Activated naive CD4-positive, alpha-beta T cell treated with Interleukin-2 at 50 U/mL for 16 hours (primary cell): ENCODE results near the gene ARSB.

ENCODE experiments used
- DNase-seq: peaks from one replicate; pipeline ENCODE4 v3.0.0-alpha.2; 2020

ARSB gene

DNA sequence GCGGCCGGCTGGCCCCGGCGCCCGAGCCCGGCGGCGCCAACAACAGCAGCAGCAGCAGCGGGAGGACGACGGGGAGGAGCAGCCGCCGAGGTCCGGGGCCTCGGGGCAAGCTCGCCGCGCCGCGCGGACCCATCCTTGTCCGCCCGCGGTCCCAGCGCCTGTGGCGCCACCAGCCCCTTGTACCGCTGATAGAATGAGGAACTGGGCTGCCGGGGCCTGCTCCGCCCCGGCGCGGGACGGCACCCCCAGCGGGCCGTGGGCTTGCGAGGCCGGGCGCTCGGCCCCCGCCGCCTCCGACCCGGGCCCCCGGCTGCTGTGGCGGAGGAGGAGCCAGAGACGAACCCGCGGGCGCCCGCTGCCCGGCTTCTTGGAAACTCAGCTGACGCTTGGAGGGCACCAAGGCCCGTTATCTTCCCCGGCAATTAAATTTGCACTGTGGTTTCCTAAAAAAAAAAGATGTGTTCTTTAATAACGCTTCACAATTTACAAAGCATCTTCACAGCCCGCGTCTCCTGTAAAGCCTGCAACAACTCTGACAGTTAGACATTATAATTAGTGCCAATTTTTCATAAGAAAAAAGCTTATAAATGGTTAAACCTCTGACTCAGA is at the start of gene ARSB:
TSS of gene ARSB (minus strand) at position 195 of the 609 bp plus-strand sequence. CDS start at position 133, 62 bp downstream.
- peak; percentile 55 for DNase-seq

DNA sequence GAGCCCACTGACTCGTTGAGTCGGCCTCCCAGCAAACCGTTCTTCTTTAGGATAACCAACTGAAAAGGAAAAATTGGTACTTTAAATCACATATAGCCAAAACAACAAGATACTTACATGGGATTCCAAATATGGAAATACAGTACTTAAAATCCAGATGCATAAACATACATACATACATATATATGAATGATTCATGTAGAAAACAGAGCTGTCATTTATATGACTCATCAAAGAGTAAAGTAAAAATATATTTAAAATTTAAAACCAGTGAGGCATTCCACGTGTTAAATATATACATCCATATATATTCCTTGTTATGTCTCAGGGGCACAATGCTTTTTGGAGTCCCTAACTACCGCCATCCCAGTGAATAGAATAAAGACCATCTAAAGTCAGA is 47.7 kb upstream of the ARSB start:
- no peak for DNase-seq

- DNase-seq: no peak
Observed at GRCh38 chr5:79032031-79032695, 47.1 kb upstream of the ARSB start.

- DNase-seq: no peak
Observed at GRCh38 chr5:79031485-79031867, 46.4 kb upstream of the ARSB start.

- no peak for DNase-seq
Observed at GRCh38 chr5:79030663-79031484, 45.8 kb upstream of the ARSB start.

DNA sequence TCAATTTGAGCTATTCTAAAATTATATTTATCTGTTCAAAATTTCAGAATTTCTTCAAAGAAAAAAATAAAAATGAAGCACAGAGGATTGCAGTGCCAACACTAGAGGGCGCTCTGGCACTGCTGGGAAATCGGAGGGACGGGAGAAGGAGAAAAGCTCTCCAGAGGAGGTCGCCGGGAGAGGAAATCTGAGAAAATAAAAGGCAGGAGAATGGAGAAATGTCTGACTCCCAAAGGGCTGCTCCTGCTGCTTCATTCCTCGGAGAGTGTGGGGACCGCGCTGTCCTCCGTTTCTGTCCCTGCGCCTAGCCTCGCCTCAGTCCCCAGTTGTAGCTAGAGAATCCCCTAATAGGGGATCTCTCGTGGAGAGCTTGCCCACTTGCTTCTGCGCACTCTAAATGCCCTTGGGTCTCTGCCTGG is 40.0 kb upstream of the ARSB start:
- DNase-seq: peak; percentile 45

DNA sequence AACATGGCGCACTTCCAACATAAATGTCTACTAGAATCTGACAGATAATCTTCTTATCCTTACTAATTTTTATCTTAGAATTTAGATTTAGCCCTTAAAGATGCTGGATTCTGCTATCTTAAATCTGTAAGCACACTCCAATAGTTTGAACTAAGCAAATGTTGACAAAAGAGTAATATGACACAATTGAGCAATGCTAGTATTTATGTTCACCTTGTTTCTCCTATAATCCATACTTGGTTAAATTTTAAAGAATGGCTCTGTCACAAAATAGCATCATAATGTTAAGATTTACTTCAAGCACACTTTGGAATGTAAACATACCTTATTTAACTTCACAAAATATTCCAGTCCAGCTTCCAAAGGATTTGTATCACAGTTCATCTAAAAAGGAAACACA is 38.8 kb upstream of the ARSB start:
- no peak for DNase-seq

GRCh38 chr5:79023348-79023747 is 38.2 kb upstream of the ARSB start:
- no peak for DNase-seq

GRCh38 chr5:79022771-79023170 is 37.7 kb upstream of the ARSB start:
- no peak for DNase-seq

DNA sequence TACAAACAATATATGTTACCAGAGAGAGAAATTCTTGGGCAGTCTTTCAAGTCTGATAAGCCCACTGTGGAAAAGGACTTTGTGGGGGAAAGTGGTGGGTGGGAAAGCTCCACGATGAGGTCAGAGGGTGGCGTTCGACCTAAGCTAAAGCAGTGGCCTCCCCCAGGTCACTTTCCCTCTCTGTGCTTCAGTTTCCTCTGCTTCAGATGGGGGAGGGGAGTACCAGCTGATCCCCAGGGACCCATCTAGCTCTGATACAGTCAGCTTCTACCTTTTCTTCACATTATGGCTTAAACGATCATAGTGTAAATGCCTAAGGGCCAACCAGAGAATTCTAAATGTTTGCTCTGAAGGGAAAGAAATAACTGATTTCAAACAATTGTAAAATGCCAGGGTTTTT is 36.6 kb upstream of the ARSB start:
- no peak for DNase-seq

DNA sequence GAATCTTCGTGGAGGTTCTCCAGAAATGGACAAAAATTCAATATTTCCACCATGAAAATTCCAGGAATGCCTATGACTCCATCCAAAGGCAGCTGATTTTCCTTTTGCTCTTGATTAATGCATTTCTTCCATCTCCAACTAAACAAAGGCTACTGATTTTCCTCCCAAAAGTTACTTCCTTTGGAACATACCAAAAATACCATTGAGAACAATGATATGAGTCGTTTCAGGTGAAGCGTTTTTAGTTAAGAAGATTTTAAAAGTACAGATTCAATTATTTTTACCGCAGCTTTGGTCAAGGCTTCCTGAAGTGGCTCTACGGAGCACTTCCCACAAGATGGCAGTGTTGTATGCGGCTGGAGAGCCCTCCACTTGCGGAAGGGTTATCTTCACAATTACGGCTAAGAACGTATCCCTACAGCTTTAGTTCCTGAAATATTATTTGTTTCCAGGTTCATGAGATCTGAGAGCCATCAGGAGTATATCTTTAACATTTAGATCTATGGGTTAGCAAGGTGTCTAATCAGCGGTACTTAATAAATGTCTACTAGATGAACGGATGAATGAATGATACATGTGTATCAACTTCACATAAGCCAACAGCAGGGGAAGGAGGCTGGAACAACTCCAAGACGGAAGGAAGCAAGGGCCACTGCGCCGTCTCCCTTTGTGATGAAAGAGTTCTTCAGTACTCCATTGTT is 35.9 kb upstream of the ARSB start:
- peak; percentile 31 for DNase-seq

DNA sequence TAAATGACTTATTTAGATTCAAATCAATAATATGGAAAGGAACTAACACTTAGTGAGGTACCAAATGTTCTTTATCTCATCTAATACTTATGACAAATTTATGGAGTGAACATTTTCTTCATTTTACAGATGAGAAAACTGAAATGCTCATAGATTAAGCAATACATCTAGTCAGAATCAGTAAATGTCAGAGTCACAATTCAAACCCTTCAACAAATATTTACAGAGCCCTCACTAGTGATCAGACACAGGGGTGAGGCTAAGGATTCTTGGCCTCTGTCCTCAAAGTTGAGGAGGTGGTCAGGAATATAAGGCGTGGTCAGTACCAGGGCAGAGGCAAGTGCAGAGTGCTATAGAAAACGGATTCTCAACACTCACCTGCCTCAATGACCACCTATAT is 29.5 kb upstream of the ARSB start:
- DNase-seq: no peak

DNA sequence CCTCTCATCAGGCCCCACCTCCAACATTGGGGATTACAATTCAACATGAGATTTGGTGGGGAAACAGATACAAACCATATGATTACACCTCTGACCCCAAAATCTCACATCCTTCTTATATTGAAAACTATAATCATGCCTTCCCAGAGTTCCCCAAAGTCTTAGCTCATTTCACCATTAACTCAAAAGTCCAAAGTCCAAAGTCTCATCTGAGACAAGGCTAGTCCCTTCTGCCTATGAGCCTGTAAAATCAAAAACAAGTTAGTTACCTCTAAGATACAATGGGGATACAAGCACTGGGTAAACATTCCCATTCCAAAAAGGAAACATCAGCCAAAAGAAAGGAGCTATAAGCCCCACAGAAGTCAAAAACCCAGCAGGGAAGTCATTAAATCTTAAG is 26.8 kb upstream of the ARSB start:
- DNase-seq: no peak

DNA sequence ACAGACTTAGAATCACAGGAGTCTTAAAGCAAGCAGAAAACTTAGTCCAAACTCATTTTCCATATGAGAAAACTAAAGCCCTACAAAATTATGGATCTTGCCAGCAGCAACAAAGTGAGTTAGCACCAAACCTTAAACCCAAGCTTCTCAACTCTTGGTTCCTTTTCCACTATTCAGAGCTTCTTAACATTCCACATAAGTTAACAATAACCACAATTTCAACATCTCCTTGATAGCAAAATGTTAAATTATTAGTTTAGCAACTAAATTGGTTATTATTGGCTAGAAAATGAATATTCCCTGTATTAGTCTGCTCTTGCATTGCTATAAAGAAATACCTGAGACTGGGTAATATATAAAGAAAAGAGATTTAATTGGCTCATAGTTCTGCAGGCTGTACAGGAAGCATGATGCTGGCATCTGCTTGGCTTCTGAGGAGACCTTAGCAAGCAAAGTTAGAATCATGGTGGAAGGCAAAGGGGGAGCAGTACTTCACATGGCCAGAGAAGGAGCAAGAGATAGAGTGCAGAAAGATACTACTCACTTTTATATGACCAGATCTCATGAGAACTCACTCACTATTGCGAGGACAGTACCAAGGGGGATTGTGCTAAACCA is 26.2 kb upstream of the ARSB start:
- no peak for DNase-seq

GRCh38 chr5:79008362-79008761 is 23.3 kb upstream of the ARSB start:
- DNase-seq: no peak

DNA sequence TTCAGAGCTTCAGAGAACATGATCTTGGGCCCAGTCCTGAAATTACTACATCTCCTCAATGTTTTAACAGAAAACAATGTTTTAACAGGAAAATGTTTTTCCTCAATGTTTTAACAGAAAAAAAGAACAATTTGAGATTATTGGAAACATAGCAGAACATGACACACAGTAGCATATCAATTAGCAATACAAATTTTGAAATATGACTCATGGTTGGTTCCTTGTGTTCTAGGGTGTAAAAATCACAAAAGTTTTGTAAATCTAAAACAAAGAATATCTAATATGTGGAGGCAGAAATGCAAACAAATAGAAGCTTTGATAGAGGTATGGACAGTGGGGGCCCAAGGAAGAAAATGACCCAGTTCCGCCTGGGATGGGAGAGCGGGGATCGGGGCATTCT is 22.8 kb upstream of the ARSB start:
- no peak for DNase-seq

GRCh38 chr5:79005936-79006631 is 21.0 kb upstream of the ARSB start:
- DNase-seq: no peak

DNA sequence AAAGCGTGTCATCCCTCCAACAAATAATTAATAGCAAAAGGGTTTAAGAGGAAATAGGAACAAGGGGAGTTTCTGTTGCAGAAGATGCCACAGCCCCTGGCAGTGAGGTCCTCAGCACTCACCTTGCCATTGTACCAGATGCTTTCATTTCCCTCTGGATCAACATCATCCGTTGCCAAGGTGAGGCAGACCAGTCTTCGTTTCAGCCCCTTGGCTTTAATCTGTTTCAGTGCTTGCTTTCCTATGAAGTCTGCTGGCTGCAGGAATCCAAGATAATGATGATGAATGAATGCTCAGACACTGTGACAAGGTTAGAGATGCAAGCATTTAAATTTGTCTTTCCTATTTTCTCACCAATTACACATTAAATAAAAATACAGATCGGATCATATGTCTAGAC is 20.0 kb upstream of the ARSB start:
- no peak for DNase-seq

- no peak for DNase-seq
Observed at GRCh38 chr5:79002374-79002773, 17.3 kb upstream of the ARSB start.

- no peak for DNase-seq
Observed at GRCh38 chr5:79001471-79001870, 16.4 kb upstream of the ARSB start.

DNA sequence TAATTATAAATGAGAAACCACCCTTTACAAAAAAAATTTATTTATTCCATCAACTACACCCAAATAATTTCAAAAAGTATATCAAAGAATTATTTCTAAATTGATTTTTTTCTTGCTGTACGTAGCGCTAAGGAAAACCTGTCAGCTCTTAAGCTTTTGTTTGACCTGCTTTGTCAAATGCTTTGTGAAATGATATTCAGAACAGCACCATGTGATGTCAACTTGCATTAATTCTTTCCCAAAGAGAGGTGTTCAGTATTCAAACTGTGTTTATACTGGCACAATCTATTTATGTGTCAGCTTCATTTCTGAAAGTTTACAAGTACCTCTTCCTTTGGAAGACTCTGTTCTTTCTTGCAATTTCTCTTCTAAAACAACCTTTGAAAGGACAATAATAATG is 12.0 kb upstream of the ARSB start:
- DNase-seq: no peak

DNA sequence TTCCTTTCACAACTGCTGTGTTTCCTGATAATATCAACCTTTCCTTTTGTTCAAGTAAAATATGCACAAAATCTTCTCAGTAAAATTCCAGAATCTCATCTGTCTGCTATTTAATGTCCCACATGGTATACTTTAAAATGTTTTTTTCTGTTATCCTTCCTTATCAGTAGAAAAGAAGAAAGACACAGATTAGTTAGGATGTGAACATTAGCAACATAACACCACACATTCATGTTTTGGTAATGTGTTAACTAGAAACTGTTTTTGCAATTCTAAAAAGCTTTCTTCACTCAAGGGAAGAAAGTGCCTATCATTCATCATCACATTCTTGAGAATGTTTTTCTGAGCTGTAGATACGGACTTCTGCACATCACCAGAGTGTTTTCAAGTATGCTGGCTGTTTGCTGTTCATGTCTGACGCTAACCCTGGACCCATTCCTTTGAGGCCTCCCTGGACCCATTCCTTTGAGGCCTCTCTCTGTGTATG is 10.5 kb upstream of the ARSB start:
- DNase-seq: no peak
